K562 (cell line): ENCODE measurements around the gene BBLN. TPM values are rescaled to one million over a fixed set of nuclear protein-coding genes. Genes with fewer than 3 reads are reported as not detected.
"Not testable (repeated sequence)": the region's sequence is repeated elsewhere in the genome, so short reads cannot be mapped to it uniquely, and the experiment has no call there.

Experiments used
- ATAC-seq: fragments of 200-7000 bp; cut with Tn5 transposase; 3 replicates; pipeline ENCODE4 v1.9.1; 2020; ENCODE audit warnings: moderate library complexity
- BruUV-seq: library from RNA; stranded (reverse); fragments of 400-500 nt; replicated peaks from 2 replicates; lab custom pipeline; 2021; lab: Mats Ljungman, UMichigan
- CTCF ChIA-PET: fragments of 300-600 bp; formaldehyde crosslinking; extraction: SDS; loops from one replicate; lab custom pipeline; 2021; ENCODE audit warnings: low intra/inter-chr PET ratio; lab: Yijun Ruan, JAX
- POLR2A ChIA-PET: fragments of 300-600, 350-650 bp; sonication (Branson Sonifier 250); formaldehyde crosslinking; extraction: SDS; loops from one replicate; lab custom pipeline; 2021; ENCODE audit warnings: antibody characterized with exemption, inconsistent platforms; lab: Yijun Ruan, JAX
- DNase-seq, 4 experiments: peaks; one replicate each; pipeline versions ENCODE4 v3.0.0 to v3.0.0-alpha.2; 2011 to 2018; ENCODE audit warnings: low spot score in 3 of 4, mixed read lengths in 3 of 4; ENCODE audit errors: extremely low read depth in 1 of 4
- FAIRE-seq: peaks from 2 replicates; lab custom pipeline; 2011; peaks lifted over from hg19 to GRCh38; lab: Jason Lieb, UNC
- H2AFZ ChIP-seq: 2 replicates; pipeline ENCODE4 v1.6.0; 2011; ENCODE audit warnings: low read depth, low read length, control low read depth, inconsistent platforms
- H3K27ac ChIP-seq: fragments of 200-600 bp; 3 replicates; pipeline ENCODE4 v1.8.0; 2011; ENCODE audit warnings: low read depth, mild to moderate bottlenecking, control low read depth, inconsistent platforms, low read length, moderate library complexity, mixed read lengths; ENCODE audit errors: extremely low read depth
- H3K27me3 ChIP-seq, 2 experiments: fragments of 300-600 bp in 1 of 2; 2 replicates in 1 of 2; 3 replicates in 1 of 2; pipeline versions ENCODE4 v1.6.0 to v1.8.0; 2011; ENCODE audit warnings: inconsistent platforms in 2 of 2, low read length in 2 of 2, mild to moderate bottlenecking in 1 of 2, mixed read lengths in 1 of 2, moderate library complexity in 1 of 2; ENCODE audit not compliant: control insufficient read depth in 2 of 2, insufficient read depth in 2 of 2
- H3K36me3 ChIP-seq: fragments of 300-600 bp; 3 replicates; pipeline ENCODE4 v1.8.0; 2011; ENCODE audit warnings: mild to moderate bottlenecking, low read length, inconsistent platforms; ENCODE audit not compliant: control insufficient read depth, insufficient read depth
- H3K4me1 ChIP-seq, 2 experiments: fragments of 200-600 bp in 1 of 2; replicated peaks in 1 of 2; 2 replicates in 1 of 2; 3 replicates in 1 of 2; pipeline versions ENCODE4 v1.5.1 to v1.8.0; 2011; ENCODE audit warnings: inconsistent platforms in 2 of 2, low read length in 2 of 2, mild to moderate bottlenecking in 1 of 2, mixed read lengths in 1 of 2, moderate library complexity in 1 of 2; ENCODE audit not compliant: control insufficient read depth in 2 of 2, insufficient read depth in 2 of 2
- H3K4me2 ChIP-seq: 2 replicates; pipeline ENCODE4 v1.6.1; 2011; ENCODE audit warnings: low read length, control low read depth, inconsistent platforms, mixed read lengths; ENCODE audit not compliant: insufficient read depth
- H3K4me3 ChIP-seq: fragments of 200-600 bp; sonication (generic), shearing (Covaris generic); 2 replicates; pipeline ENCODE4 v1.5.1; 2016; ENCODE audit warnings: control low read depth, inconsistent platforms
- H3K79me2 ChIP-seq: fragments of 200-600 bp; 3 replicates; pipeline ENCODE4 v1.8.0; 2011; ENCODE audit warnings: low read length, inconsistent platforms; ENCODE audit not compliant: control insufficient read depth, insufficient read depth
- H3K9ac ChIP-seq, 2 experiments: 2 replicates each; pipeline versions ENCODE4 v1.6.0 to v1.6.1; 2011; ENCODE audit warnings: low read depth in 2 of 2, low read length in 2 of 2, control low read depth in 1 of 2, inconsistent platforms in 1 of 2, mild to moderate bottlenecking in 1 of 2, mixed read lengths in 1 of 2; ENCODE audit not compliant: insufficient read depth in 1 of 2
- H3K9me1 ChIP-seq: one replicate; pipeline ENCODE4 v1.6.0; 2011; ENCODE audit warnings: inconsistent platforms, mild to moderate bottlenecking, low read length, moderate library complexity; ENCODE audit not compliant: control insufficient read depth, insufficient read depth
- H3K9me3 ChIP-seq: replicated peaks from 2 replicates; pipeline ENCODE4 v1.5.1; 2011; ENCODE audit warnings: low read depth, low read length, inconsistent platforms; ENCODE audit not compliant: control insufficient read depth, insufficient read depth
- H4K20me1 ChIP-seq: replicated peaks from 2 replicates; pipeline ENCODE4 v1.6.1; 2011; ENCODE audit warnings: low read length, inconsistent platforms, mixed read lengths; ENCODE audit not compliant: control insufficient read depth, insufficient read depth
- BCLAF1 ChIP-seq, 2 experiments: fragments of 450-650 bp in 1 of 2; IDR thresholded peaks; 2 replicates each; pipeline ENCODE4 v1.6.1; 2011 to 2017; ENCODE audit warnings: low read depth in 2 of 2, antibody characterized with exemption in 1 of 2, borderline replicate concordance in 1 of 2, low read length in 1 of 2, mild to moderate bottlenecking in 1 of 2, mixed read lengths in 1 of 2; ENCODE audit not compliant: control insufficient read depth in 1 of 2
- CAMTA2 ChIP-seq: fragments of 250-450 bp; sonication (Bioruptor Pico); conservative IDR thresholded peaks from 2 replicates; pipeline ENCODE4 v1.5.1; 2022
- DIDO1 ChIP-seq: fragments of 450-650 bp; IDR thresholded peaks from 2 replicates; pipeline ENCODE4 v1.6.1; 2016; ENCODE audit warnings: low read depth, missing biosample characterization, missing genetic modification characterization
- MXD1 ChIP-seq: fragments of 250-450 bp; sonication (Bioruptor Pico); IDR thresholded peaks from 2 replicates; pipeline ENCODE4 v1.8.0; 2021; ENCODE audit warnings: borderline replicate concordance, mild to moderate bottlenecking, moderate library complexity; ENCODE audit not compliant: poor library complexity, severe bottlenecking
- POLR2A ChIP-seq: fragments of 450-650 bp; conservative IDR thresholded peaks from 2 replicates; pipeline ENCODE4 v1.6.1; 2016
- POLR2G ChIP-seq: fragments of 200-400 bp; formaldehyde crosslinking; IDR thresholded peaks from 2 replicates; pipeline ENCODE4 v1.6.1; 2017; ENCODE audit warnings: low read depth, mild to moderate bottlenecking, antibody characterized with exemption, low read length, moderate library complexity
- ZNF695 ChIP-seq: fragments of 450-650 bp; formaldehyde crosslinking; IDR thresholded peaks from 2 replicates; pipeline ENCODE4 v1.4.0; 2020; ENCODE audit warnings: mild to moderate bottlenecking, moderate library complexity
- WGBS: fragments of 100-300 bp; shearing (Covaris generic); methylation state at CpG from one replicate; pipeline ENCODE4 v1.1.6; 2016; ENCODE audit warnings: low coverage, mixed read lengths; ENCODE audit not compliant: insufficient coverage; ENCODE audit errors: missing lambda C conversion rate; 5-methylcytosine and 5-hydroxymethylcytosine counted together
- in situ Hi-C: fragments of 300-500 bp; cut with MboI; formaldehyde crosslinking; loops from 4 replicates; pipeline ENCODE4 v1.15.0; 2018; ENCODE audit warnings: inconsistent platforms, mixed read lengths
- intact Hi-C: fragments of 100-400 bp; cut with micrococcal nuclease; formaldehyde crosslinking; loops from 2 replicates; pipeline ENCODE4 v1.14.2; 2022
- polyA plus RNA-seq, 8 experiments: library from polyadenylated mRNA; depleted of rRNA in 4 of 8; stranded (reverse) in 5 of 8; unstranded in 3 of 8; fragments of >200 nt; fragmentation: Nextera tagmentation in 2 of 8; fragmentation: Illumina TruSeq in 1 of 8; extraction: Ambion mirVana in 2 of 8; extraction: Trizol in 1 of 8; gene quantifications; 2 replicates each; pipeline versions ENCODE4 v1.2.1 to v1.2.3, GENCODE V29; 2011 to 2014; ENCODE audit warnings: inconsistent platforms in 1 of 8, missing spikeins in 1 of 8
- total RNA-seq, 7 experiments: library from RNA; depleted of rRNA in 6 of 7; stranded (reverse); fragments of >200 nt in 6 of 7; fragmentation: Illumina TruSeq in 2 of 7; extraction: Trizol in 2 of 7; gene quantifications; 2 replicates each; pipeline versions ENCODE4 v1.2.1 to v1.2.3, GENCODE V29; 2011 to 2021; ENCODE audit warnings: low replicate concordance in 1 of 7

BBLN gene
- total and polyA plus RNA-seq, 9 of the 15 experiments (the other 6 are each of a cell fraction or from before 2014, with no cell fraction given): 4.2 to 331 (median 87.1) TPM

GRCh38 chr9:128111726-128112125 is 48.3 kb upstream of the BBLN start:
- H3K79me2 ChIP-seq, DNase-seq, FAIRE-seq, H3K4me3 ChIP-seq, in situ Hi-C loops, BruUV-seq, intact Hi-C loops, H3K9me3 ChIP-seq, H3K9me1 ChIP-seq, ATAC-seq, H3K9ac ChIP-seq, CTCF ChIA-PET, H3K27ac ChIP-seq, H3K4me2 ChIP-seq, H4K20me1 ChIP-seq, H3K27me3 ChIP-seq, H2AFZ ChIP-seq: not testable (repeated sequence)
- 90% methylated on average over 12 of the region's 12 CpGs for WGBS
- POLR2A ChIA-PET: interaction anchor here (0.6 kb wide), 1 partner anchor 8 kb away, joined by 3 read pairs; no protein-coding TSS in a partner anchor
- TF ChIP-seq POLR2G: 0 out of 2 replicates have a peak, but pooled peaks have one; percentile 44
- peaks cover 58% of the 10 kb centered on the region; the same call in 2 of the 3 replicates for H3K36me3 ChIP-seq
- H3K4me1 ChIP-seq: peaks cover 30 to 65% of the 10 kb centered on the region in 2 experiments; a peak in 4 of 5 replicates

- H3K27ac ChIP-seq: peak overlapping the region; percentile 20; the same call in 1 of the 3 replicates
- no peaks in the 10 kb centered on the region; the same call in 2 of the 3 replicates for H3K79me2 ChIP-seq
- WGBS: 74% methylated on average over 12 of the region's 12 CpGs
- H3K27me3 ChIP-seq: no peaks in the 10 kb centered on the region
- intact Hi-C loops: no loop called here
- ChIA-PET POLR2A (interaction anchor here (0.6 to 2.2 kb wide), 9 partner anchors 10 to 678 kb away, joined by 3 to 8 read pairs (median 3); no protein-coding TSS in a partner anchor), CTCF (no interaction called here)
- H3K4me1 ChIP-seq: peaks cover 35 to 63% of the 10 kb centered on the region in 2 experiments; a peak in 4 of 5 replicates
- in situ Hi-C loops: no loop called here
- ATAC-seq (no peak), DNase-seq (no peak), FAIRE-seq (no peak)
- H3K9me3 ChIP-seq: no peaks in the 10 kb centered on the region; the same call in 1 of the 2 replicates
- H4K20me1 ChIP-seq: no peaks in the 10 kb centered on the region
- no TSS peak for BruUV-seq
- H3K4me3 ChIP-seq: no peak overlapping the region
- H3K9ac ChIP-seq: peak overlapping the region in 1 of 2 experiments; percentile 85; a peak in 2 of 4 replicates
- no peaks in the 10 kb centered on the region for H3K9me1 ChIP-seq
- no peak overlapping the region for H2AFZ ChIP-seq
- H3K36me3 ChIP-seq: peaks cover 38% of the 10 kb centered on the region; the same call in 2 of the 3 replicates
- no peak overlapping the region for H3K4me2 ChIP-seq
- TF ChIP-seq DIDO1 (tag) (no peak), MXD1 (CRISPR knock-in tag) (no peak), POLR2A (0 out of 2 replicates have a peak, but pooled peaks have one; percentile 14), BCLAF1 (IDR thresholded peaks at IDR 0.05; ENCODE audit: borderline replicate concordance in 1 of 2, control insufficient read depth in 1 of 2, low read depth in 2 of 2, low read length in 1 of 2) (no peak), ZNF695 (CRISPR knock-in tag) (no peak), POLR2G (peak; percentile 28; the same call in 1 of the 2 replicates), CAMTA2 (CRISPR knock-in tag) (no peak)
These were observed 46.3 kb upstream of the BBLN start for GRCh38 chr9:128113526-128114325.
